GM12878 (cell line): ENCODE measurements around the gene IKZF1. TPM values are rescaled to one million over a fixed set of nuclear protein-coding genes. Genes with fewer than 3 reads are reported as not detected.

Experiments used
- ATAC-seq: fragments of 200-7000 bp; cut with Tn5 transposase; 3 replicates; pipeline ENCODE4 v1.9.1; 2020; ENCODE audit warnings: mild to moderate bottlenecking, moderate library complexity
- BruUV-seq: library from RNA; stranded (reverse); fragments of 400-500 nt; replicated peaks from 2 replicates; lab custom pipeline; 2021; lab: Mats Ljungman, UMichigan
- CTCF ChIA-PET: fragments of 300-600 bp; sonication (Branson Sonifier 250); formaldehyde crosslinking; extraction: SDS; loops from one replicate; lab custom pipeline; 2021; ENCODE audit warnings: inconsistent platforms; lab: Yijun Ruan, JAX
- POLR2A ChIA-PET: fragments of 350-600 bp; formaldehyde crosslinking; extraction: SDS; loops from one replicate; lab custom pipeline; 2021; ENCODE audit warnings: inconsistent platforms; lab: Charles Lee
- RAD21 ChIA-PET: fragments of 300-600 bp; sonication (Branson Sonifier 250); formaldehyde crosslinking; loops from one replicate; lab custom pipeline; 2023; ENCODE audit warnings: antibody characterized with exemption; ENCODE audit not compliant: unreplicated experiment; lab: Charles Lee
- SMC1A ChIA-PET: fragments of 300-600 bp; sonication (Branson Sonifier 250); formaldehyde crosslinking; loops from one replicate; lab custom pipeline; 2023; ENCODE audit not compliant: unreplicated experiment, uncharacterized antibody; lab: Charles Lee
- DNase-seq: peaks from one replicate; pipeline ENCODE4 v3.0.0-alpha.2; 2011; ENCODE audit warnings: low read depth, low spot score
- FAIRE-seq: peaks from 3 replicates; lab custom pipeline; 2011; peaks lifted over from hg19 to GRCh38; lab: Jason Lieb, UNC
- H2AFZ ChIP-seq: 2 replicates; pipeline ENCODE4 v1.6.0; 2011; ENCODE audit warnings: low read depth, low read length, control low read depth; ENCODE audit not compliant: control insufficient read depth
- H3K27ac ChIP-seq: 2 replicates; pipeline ENCODE4 v1.5.1; 2011; ENCODE audit warnings: control low read depth; ENCODE audit not compliant: control insufficient read depth, insufficient read depth
- H3K27me3 ChIP-seq, 2 experiments: replicated peaks in 1 of 2; 2 replicates each; pipeline versions ENCODE4 v1.6.0 to v1.6.1; 2011; ENCODE audit warnings: low read length in 1 of 2; ENCODE audit not compliant: control insufficient read depth in 2 of 2, insufficient read depth in 2 of 2
- H3K36me3 ChIP-seq, 2 experiments: 2 replicates each; pipeline ENCODE4 v1.5.1; 2011; ENCODE audit warnings: low read length in 1 of 2; ENCODE audit not compliant: control insufficient read depth in 2 of 2, insufficient read depth in 2 of 2
- H3K4me1 ChIP-seq: 2 replicates; pipeline ENCODE4 v1.6.1; 2011; ENCODE audit warnings: mild to moderate bottlenecking, low read length, moderate library complexity, mixed read lengths; ENCODE audit not compliant: control insufficient read depth, insufficient read depth
- H3K4me2 ChIP-seq: 2 replicates; pipeline ENCODE4 v1.6.0; 2011; ENCODE audit warnings: control low read depth; ENCODE audit not compliant: control insufficient read depth, insufficient read depth
- H3K4me3 ChIP-seq: fragments of 200-600 bp; sonication (generic); 2 replicates; pipeline ENCODE4 v1.5.1; 2016
- H3K79me2 ChIP-seq: 2 replicates; pipeline ENCODE4 v1.6.0; 2011; ENCODE audit warnings: low read length; ENCODE audit not compliant: control insufficient read depth, insufficient read depth
- H3K9ac ChIP-seq: 2 replicates; pipeline ENCODE4 v1.8.0; 2011; ENCODE audit warnings: low read length, control low read depth, mixed read lengths; ENCODE audit not compliant: control insufficient read depth, insufficient read depth
- H3K9me3 ChIP-seq: replicated peaks from 3 replicates; pipeline ENCODE4 v1.5.1; 2011; ENCODE audit warnings: mild to moderate bottlenecking, low read length; ENCODE audit not compliant: control insufficient read depth, insufficient read depth
- H4K20me1 ChIP-seq: 2 replicates; pipeline ENCODE4 v1.6.0; 2011; ENCODE audit not compliant: control insufficient read depth, insufficient read depth
- BCL11A ChIP-seq: IDR thresholded peaks from 2 replicates; pipeline ENCODE4 v1.6.1; 2011; ENCODE audit warnings: low read depth, low read length
- CUX1 ChIP-seq: IDR thresholded peaks from 2 replicates; pipeline ENCODE4 v1.6.1; 2012; ENCODE audit warnings: improper control_type of control experiment, low read depth, low read length; ENCODE audit not compliant: insufficient replicate concordance
- EP300 ChIP-seq, 2 experiments: fragments of 150-350 bp in 1 of 2; IDR thresholded peaks; 2 replicates each; pipeline ENCODE4 v1.6.1; 2011 to 2012; ENCODE audit warnings: low read depth in 2 of 2, low read length in 2 of 2, borderline replicate concordance in 1 of 2, improper control_type of control experiment in 1 of 2, inconsistent platforms in 1 of 2; ENCODE audit not compliant: control insufficient read depth in 1 of 2
- HDAC2 ChIP-seq: fragments of 200-600 bp; sonication (generic); IDR thresholded peaks from 2 replicates; pipeline ENCODE4 v1.6.1; 2017
- NFIC ChIP-seq: IDR thresholded peaks from 2 replicates; pipeline ENCODE4 v1.6.1; 2012; ENCODE audit warnings: low read depth, mild to moderate bottlenecking, inconsistent platforms, low read length, moderate library complexity
- POLR2AphosphoS5 ChIP-seq: IDR thresholded peaks from 2 replicates; pipeline ENCODE4 v1.6.1; 2011; ENCODE audit warnings: mild to moderate bottlenecking, low read length, inconsistent platforms
- RAD21 ChIP-seq: IDR thresholded peaks from 2 replicates; pipeline ENCODE4 v1.6.1; 2011; ENCODE audit warnings: mild to moderate bottlenecking, low read depth, low read length, moderate library complexity; ENCODE audit not compliant: insufficient read depth
- RFX5 ChIP-seq: IDR thresholded peaks from 2 replicates; pipeline ENCODE4 v1.6.1; 2011; ENCODE audit warnings: low read depth, low read length, improper control_type of control experiment
- SREBF2 ChIP-seq: IDR thresholded peaks from 2 replicates; pipeline ENCODE4 v1.6.1; 2012; ENCODE audit warnings: mild to moderate bottlenecking, low read length
- ZBED1 ChIP-seq: IDR thresholded peaks from 2 replicates; pipeline ENCODE4 v1.6.1; 2016; ENCODE audit warnings: borderline replicate concordance
- ZNF24 ChIP-seq: fragments of 450-650 bp; IDR thresholded peaks from 2 replicates; pipeline ENCODE4 v1.6.1; 2017; ENCODE audit warnings: antibody characterized with exemption, mild to moderate bottlenecking
- WGBS: methylation state at CpG from one replicate; pipeline ENCODE4 v1.1.6; 2016; ENCODE audit warnings: low lambda C conversion rate; ENCODE audit not compliant: insufficient replicate concordance, insufficient coverage; ENCODE audit errors: missing lambda C conversion rate; 5-methylcytosine and 5-hydroxymethylcytosine counted together
- in situ Hi-C: fragments of 300-500 bp; cut with MboI; formaldehyde crosslinking; loops from 9 replicates; pipeline ENCODE4 v1.14.3; 2018; ENCODE audit warnings: mixed read lengths
- intact Hi-C: fragments of 100-400 bp; cut with micrococcal nuclease; formaldehyde crosslinking; loops from one replicate; pipeline ENCODE4 v1.14.2; 2022; ENCODE audit not compliant: unreplicated experiment
- polyA plus RNA-seq, 11 experiments: library from polyadenylated mRNA; depleted of rRNA in 4 of 11; unstranded in 6 of 11; stranded (reverse) in 5 of 11; fragments of >200 nt; fragmentation: Nextera tagmentation in 4 of 11; fragmentation: Illumina TruSeq in 1 of 11; extraction: Ambion mirVana in 4 of 11; extraction: Trizol in 1 of 11; gene quantifications; 1 replicate in 1 of 11; 2 replicates in 10 of 11; pipeline versions ENCODE4 v1.2.1 to v1.2.3, GENCODE V29; 2011 to 2016; ENCODE audit warnings: inconsistent platforms in 2 of 11, missing spikeins in 2 of 11, low read depth in 1 of 11
- total RNA-seq, 4 experiments: library from RNA; depleted of rRNA in 3 of 4; stranded (reverse); fragments of >200 nt in 3 of 4; fragmentation: Illumina TruSeq in 1 of 4; extraction: Trizol in 1 of 4; gene quantifications; 2 replicates each; pipeline versions ENCODE4 v1.2.1 to v1.2.3, GENCODE V29; 2013 to 2021
- TF ChIP-seq, protein P1 (sequence below): IDR thresholded peaks from 2 replicates; pipeline ENCODE4 v1.6.1; 2011; ENCODE audit warnings: mild to moderate bottlenecking, low read depth, low read length, moderate library complexity; ENCODE audit not compliant: insufficient replicate concordance

The IKZF1 gene
- total and polyA plus RNA-seq, 10 of the 15 experiments (the other 5 are each of a cell fraction or from before 2014, with no cell fraction given): 27.2 to 125 (median 71.6) TPM

DNA sequence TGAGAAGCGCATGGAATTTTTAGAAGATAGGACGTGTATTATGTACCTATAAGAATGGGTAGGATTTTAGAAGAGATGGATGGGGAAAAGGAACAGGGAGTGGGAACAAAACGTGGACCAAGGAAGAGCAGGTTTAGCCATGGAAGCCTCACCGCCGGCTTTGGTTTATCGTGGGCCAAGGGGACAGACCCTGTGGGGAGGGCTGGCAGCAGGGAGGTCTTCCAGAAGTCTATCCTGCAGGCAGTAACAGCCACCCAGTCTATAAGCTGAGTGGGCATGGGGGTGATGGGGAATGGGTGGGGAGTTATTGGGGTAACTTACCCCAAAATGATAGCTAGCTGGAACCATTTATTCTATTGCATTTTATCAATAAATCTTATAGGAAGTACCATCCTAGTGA lies 44.9 kb downstream of the IKZF1 start:
- no peak overlapping the region for H3K27ac ChIP-seq
- H3K4me1 ChIP-seq: peaks cover 31% of the 10 kb centered on the region
- BruUV-seq: no TSS peak
- RAD21 ChIA-PET: interaction anchor here (1.2 to 4.8 kb wide), 6 partner anchors 10 to 44 kb away, joined by 4 to 42 read pairs (median 10); partner anchors contain the start of gene IKZF1
- POLR2A ChIA-PET: interaction anchor here (0.8 to 2.4 kb wide), 3 partner anchors 11 to 37 kb away, joined by 3 to 10 read pairs (median 7); no protein-coding TSS in a partner anchor
- in situ Hi-C loops: no loop called here
- H2AFZ ChIP-seq: no peak overlapping the region
- intact Hi-C loops: no loop called here
- H3K4me3 ChIP-seq: no peak overlapping the region
- H3K9me3 ChIP-seq: no peaks in the 10 kb centered on the region
- CTCF ChIA-PET: interaction anchor here (1.4 to 9.0 kb wide), 3 partner anchors 9 to 19 kb away, joined by 3 to 50 read pairs (median 9); no protein-coding TSS in a partner anchor
- SMC1A ChIA-PET: interaction anchor here (0.7 to 7.0 kb wide), 12 partner anchors 10 to 200 kb away, joined by 3 to 80 read pairs (median 5); no protein-coding TSS in a partner anchor
- 78% methylated on average over 6 of the region's 6 CpGs for WGBS
- H3K27me3 ChIP-seq: no peaks in the 10 kb centered on the region
- H4K20me1 ChIP-seq: no peaks in the 10 kb centered on the region
- TF ChIP-seq CUX1: no peak
- no peak for TF ChIP-seq ZBED1
- TF ChIP-seq SREBF2: no peak
- no peak for TF ChIP-seq HDAC2
- TF ChIP-seq BCL11A: no peak
- no peak for TF ChIP-seq RAD21
- no peak for TF ChIP-seq ZNF24
- TF ChIP-seq NFIC: no peak
- TF ChIP-seq RFX5: no peak
- no peak for TF ChIP-seq POLR2AphosphoS5
- TF ChIP-seq, protein P1, sequence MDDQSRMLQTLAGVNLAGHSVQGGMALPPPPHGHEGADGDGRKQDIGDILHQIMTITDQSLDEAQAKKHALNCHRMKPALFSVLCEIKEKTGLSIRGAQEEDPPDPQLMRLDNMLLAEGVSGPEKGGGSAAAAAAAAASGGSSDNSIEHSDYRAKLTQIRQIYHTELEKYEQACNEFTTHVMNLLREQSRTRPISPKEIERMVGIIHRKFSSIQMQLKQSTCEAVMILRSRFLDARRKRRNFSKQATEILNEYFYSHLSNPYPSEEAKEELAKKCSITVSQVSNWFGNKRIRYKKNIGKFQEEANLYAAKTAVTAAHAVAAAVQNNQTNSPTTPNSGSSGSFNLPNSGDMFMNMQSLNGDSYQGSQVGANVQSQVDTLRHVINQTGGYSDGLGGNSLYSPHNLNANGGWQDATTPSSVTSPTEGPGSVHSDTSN: no peak
- TF ChIP-seq EP300 (IDR thresholded peaks at IDR 0.05; ENCODE audit: borderline replicate concordance in 1 of 2, control insufficient read depth in 1 of 2, low read depth in 2 of 2, low read length in 2 of 2): no peak
- H3K36me3 ChIP-seq: peaks cover 0 to 25% of the 10 kb centered on the region in 2 experiments
- no peak for DNase-seq
- peaks cover 20% of the 10 kb centered on the region for H3K79me2 ChIP-seq
- no peak for FAIRE-seq
- no peak overlapping the region for H3K4me2 ChIP-seq
- no peak overlapping the region for H3K9ac ChIP-seq
- no peak for ATAC-seq
